SK-N-MC (cell line): ENCODE measurements around the gene RPL22.

Experiments used
- DNase-seq: peaks from one replicate; pipeline ENCODE4 v3.0.0-alpha.2; 2011; ENCODE audit warnings: low read depth, low spot score
- H3K27ac ChIP-seq: fragments of 200-600 bp; sonication (generic); 2 replicates; pipeline ENCODE4 v1.5.1; 2016; ENCODE audit warnings: mixed run types
- H3K36me3 ChIP-seq: fragments of 200-600 bp; sonication (generic); 2 replicates; pipeline ENCODE4 v1.6.1; 2017; ENCODE audit warnings: antibody characterized with exemption, low read length, mixed read lengths; ENCODE audit not compliant: insufficient read depth
- H3K4me3 ChIP-seq: fragments of 200-600 bp; sonication (generic); 2 replicates; pipeline ENCODE4 v1.5.1; 2016
- H3K9ac ChIP-seq: fragments of 200-600 bp; sonication (generic); 2 replicates; pipeline ENCODE4 v1.8.0; 2017; ENCODE audit warnings: mixed run types, mixed read lengths; ENCODE audit not compliant: insufficient read length
- H3K9me3 ChIP-seq: fragments of 200-600 bp; sonication (generic); 2 replicates; pipeline ENCODE4 v1.6.1; 2017; ENCODE audit warnings: low read depth, mild to moderate bottlenecking, antibody characterized with exemption, low read length, moderate library complexity, mixed read lengths
- EZH2 ChIP-seq: fragments of 200-600 bp; sonication (generic); IDR thresholded peaks from one replicate; pipeline ENCODE4 v1.6.1; 2017; ENCODE audit warnings: antibody characterized with exemption
- FOXP2 ChIP-seq: optimal IDR thresholded peaks from 2 replicates; pipeline ENCODE3; 2011; ENCODE audit warnings: mild to moderate bottlenecking, moderate library complexity; ENCODE audit not compliant: insufficient read depth; ENCODE audit errors: extremely low read length, control extremely low read depth
- POLR2AphosphoS5 ChIP-seq: IDR thresholded peaks from 2 replicates; pipeline ENCODE4 v1.6.1; 2012; ENCODE audit warnings: mild to moderate bottlenecking, low read depth, low read length, borderline replicate concordance

Gene RPL22

DNA sequence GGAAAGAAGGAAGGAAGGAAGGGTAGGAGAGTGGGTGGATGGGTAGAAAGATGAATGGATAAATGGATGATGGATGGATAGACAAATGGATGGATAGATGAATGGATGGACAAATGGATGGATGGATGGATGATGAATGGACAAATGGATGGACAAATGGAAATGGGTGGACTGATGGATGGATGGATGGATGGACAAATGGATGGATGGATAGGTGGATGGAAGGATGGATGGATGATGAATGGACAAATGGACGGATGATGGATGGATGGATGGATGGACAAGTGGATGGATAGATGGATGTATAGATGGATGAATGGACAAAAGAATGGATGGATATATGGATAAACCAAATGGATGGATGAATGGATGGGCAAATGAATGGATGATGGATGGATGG lies 49.8 kb downstream of the RPL22 start:
- no peaks in the 10 kb centered on the region for H3K36me3 ChIP-seq
- no peak for DNase-seq
- no peak overlapping the region for H3K4me3 ChIP-seq
- TF ChIP-seq FOXP2 (no peak), EZH2 (no peak), POLR2AphosphoS5 (no peak)
- no peak overlapping the region for H3K27ac ChIP-seq
- no peak overlapping the region for H3K9ac ChIP-seq
- no peaks in the 10 kb centered on the region for H3K9me3 ChIP-seq

DNA sequence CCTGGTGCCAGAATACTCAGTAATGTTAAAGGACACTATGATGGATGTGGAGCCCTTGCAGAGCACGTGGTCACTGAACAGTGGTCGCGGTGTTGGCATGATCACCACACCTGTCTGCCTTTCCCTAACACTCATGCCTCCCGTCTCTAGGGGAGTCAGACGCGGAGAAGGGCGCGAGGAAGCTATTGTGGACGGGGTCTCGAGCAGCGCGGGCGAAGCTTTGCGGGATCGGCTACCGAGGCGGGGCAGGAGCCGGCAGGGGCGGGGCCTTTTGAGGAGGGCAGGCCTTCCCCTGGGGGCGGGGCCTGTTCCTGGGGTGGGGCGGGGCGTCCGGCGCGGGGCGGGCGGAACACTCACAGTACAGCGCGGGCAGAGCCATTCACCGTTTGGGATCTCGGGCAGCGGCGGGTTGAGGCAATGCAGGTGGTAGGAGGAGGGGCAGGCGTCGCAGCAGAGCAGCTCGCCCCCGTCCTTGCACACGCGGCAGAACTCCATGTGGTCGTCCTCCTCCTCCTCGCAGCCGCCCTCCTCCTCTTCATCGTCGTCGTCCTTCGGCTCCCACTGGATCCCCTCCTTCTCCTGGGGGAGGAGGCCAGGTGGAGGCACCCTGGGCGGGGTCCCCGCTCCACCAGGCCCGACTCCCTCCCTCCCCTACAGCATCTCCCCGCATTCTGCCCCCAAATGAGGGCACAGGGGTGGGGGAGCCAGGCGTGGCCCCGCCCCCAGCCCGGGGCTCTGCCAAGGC lies 50.7 kb downstream of the RPL22 start:
- H3K9ac ChIP-seq: no peak overlapping the region
- peak overlapping the region; percentile 70 for H3K4me3 ChIP-seq
- H3K36me3 ChIP-seq: no peaks in the 10 kb centered on the region
- DNase-seq: no peak
- no peaks in the 10 kb centered on the region for H3K9me3 ChIP-seq
- TF ChIP-seq EZH2 (no peak), POLR2AphosphoS5 (no peak), FOXP2 (no peak)
- no peak overlapping the region for H3K27ac ChIP-seq

DNA sequence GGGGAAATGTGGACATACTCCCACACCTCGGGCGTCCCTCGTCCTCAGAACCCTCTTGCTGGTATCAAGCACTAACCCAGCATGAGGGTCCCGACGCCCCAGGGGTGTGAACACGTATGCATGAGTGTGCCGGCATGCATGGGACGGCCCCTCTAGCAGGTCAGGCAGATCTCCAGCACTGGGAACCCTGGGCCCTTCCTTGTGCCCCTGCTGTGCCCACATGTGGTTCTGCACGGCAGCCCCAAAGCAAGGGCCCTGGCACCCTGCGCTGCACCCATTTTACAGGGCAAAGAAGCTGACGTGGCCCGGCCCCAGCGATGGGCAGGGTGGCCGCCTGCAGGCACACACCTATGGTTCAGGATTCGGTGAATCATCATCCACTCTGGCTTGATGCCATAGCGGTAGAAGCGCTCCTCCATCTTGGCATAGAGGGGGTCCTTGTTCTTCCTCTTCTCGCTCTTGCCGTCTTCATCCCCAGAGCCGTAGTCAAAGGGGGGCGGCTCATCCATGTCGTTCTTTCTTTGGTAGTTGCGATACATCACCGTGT lies 53.5 kb downstream of the RPL22 start:
- Histone ChIP-seq H3K9me3 (no peaks in the 10 kb centered on the region), H3K27ac (no peak overlapping the region), H3K36me3 (no peaks in the 10 kb centered on the region), H3K9ac (no peak overlapping the region), H3K4me3 (no peak overlapping the region)
- TF ChIP-seq FOXP2 (no peak), EZH2 (no peak), POLR2AphosphoS5 (no peak)
- no peak for DNase-seq

GRCh38 chr1:6145396-6145750 lies 54.0 kb downstream of the RPL22 start:
- TF ChIP-seq POLR2AphosphoS5: no peak
- no peak overlapping the region for H3K4me3 ChIP-seq
- H3K9me3 ChIP-seq: no peaks in the 10 kb centered on the region
- no peak overlapping the region for H3K27ac ChIP-seq
- H3K36me3 ChIP-seq: no peaks in the 10 kb centered on the region
- DNase-seq: no peak
- no peak overlapping the region for H3K9ac ChIP-seq

GRCh38 chr1:6144647-6145395 lies 54.6 kb downstream of the RPL22 start:
- no peak overlapping the region for H3K4me3 ChIP-seq
- H3K27ac ChIP-seq: no peak overlapping the region
- TF ChIP-seq EZH2 (no peak), FOXP2 (no peak), POLR2AphosphoS5 (no peak)
- no peaks in the 10 kb centered on the region for H3K9me3 ChIP-seq
- no peak overlapping the region for H3K9ac ChIP-seq
- DNase-seq: no peak
- no peaks in the 10 kb centered on the region for H3K36me3 ChIP-seq

- no peak overlapping the region for H3K9ac ChIP-seq
- H3K36me3 ChIP-seq: no peaks in the 10 kb centered on the region
- H3K9me3 ChIP-seq: no peaks in the 10 kb centered on the region
- no peak overlapping the region for H3K27ac ChIP-seq
- DNase-seq: no peak
- H3K4me3 ChIP-seq: no peak overlapping the region
- TF ChIP-seq POLR2AphosphoS5 (no peak), EZH2 (no peak), FOXP2 (no peak)
These were observed 55.2 kb downstream of the RPL22 start for GRCh38 chr1:6144175-6144574.

DNA sequence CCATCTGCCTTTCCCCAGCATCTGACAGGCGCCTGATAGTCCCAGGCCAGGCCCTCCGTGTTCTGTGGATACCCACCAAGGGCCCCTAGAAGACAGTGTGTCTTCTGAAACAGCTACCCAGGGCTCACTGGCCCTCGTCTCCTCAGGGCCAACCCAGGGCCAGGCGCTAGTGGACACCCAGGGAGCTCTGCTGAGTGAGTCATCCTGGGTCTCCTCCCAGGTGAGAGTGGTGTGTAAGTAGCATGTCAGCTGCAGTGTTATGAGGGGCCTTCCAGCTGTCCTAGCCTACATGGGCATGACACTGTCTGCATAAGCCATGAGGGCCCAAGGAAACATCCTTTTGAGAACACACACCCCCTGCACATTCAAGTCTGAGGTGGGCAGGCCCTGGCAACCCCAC lies 56.0 kb downstream of the RPL22 start:
- DNase-seq: no peak
- Histone ChIP-seq H3K9me3 (no peaks in the 10 kb centered on the region), H3K9ac (no peak overlapping the region), H3K36me3 (no peaks in the 10 kb centered on the region), H3K27ac (no peak overlapping the region), H3K4me3 (no peak overlapping the region)
- TF ChIP-seq EZH2 (no peak), FOXP2 (no peak), POLR2AphosphoS5 (no peak)

- Histone ChIP-seq H3K36me3 (no peaks in the 10 kb centered on the region), H3K4me3 (no peak overlapping the region)
- no peak for TF ChIP-seq POLR2AphosphoS5
- TF ChIP-seq EZH2: no peak
- no peak for TF ChIP-seq FOXP2
These were observed 56.7 kb downstream of the RPL22 start for GRCh38 chr1:6142734-6143133.

More at GRCh38 chr1:6142734-6143133, 56.7 kb downstream of the RPL22 start:
- no peaks in the 10 kb centered on the region for H3K9me3 ChIP-seq
- no peak for DNase-seq
- H3K9ac ChIP-seq: no peak overlapping the region
- no peak overlapping the region for H3K27ac ChIP-seq
